G401.6 (cell line): ENCODE data around the gene PHLDA2.
"Not testable (repeated sequence)": the region's sequence is repeated elsewhere in the genome, so short reads cannot be mapped to it uniquely, and the experiment has no call there.

Source experiments
- FAIRE-seq: peaks from 2 replicates; lab custom pipeline; 2012; peaks lifted over from hg19 to GRCh38; lab: Jason Lieb, UNC

The PHLDA2 gene

DNA sequence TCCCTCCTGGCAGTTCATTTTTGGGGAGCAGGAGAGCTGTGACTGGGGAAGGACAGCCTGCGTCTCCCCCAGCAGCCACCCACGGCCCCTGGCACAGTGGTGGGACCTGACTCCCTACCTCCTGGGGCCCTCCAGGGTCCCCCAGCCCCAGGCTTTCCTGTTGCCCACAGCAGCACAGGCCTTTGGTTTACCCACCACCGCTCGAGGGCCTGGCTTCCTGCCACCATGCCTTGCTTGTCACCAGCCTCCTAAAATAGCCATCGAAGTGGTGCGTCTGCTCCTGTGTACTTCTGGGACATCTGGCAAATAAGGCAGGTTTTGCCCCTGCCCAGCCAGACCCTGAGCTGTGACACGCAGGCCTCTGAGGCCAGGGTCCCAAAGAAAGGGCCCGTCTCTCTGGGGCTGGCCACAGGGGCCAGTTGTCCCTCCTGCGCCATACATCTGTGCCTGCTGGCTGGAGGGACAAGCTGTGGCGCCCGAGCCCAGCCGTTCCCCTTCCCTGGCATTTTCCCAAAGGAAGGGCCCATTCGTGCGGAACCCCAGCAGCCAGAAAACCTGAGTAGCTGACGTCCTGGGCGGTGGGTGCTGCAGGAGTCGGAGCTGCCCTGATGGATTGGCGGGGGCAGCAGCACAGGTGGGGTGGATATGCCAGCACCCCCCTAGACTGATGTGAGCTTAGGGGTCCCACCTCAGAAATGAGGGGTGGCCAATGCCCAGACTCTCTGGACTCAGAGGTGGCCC lies 14.6 kb downstream of the PHLDA2 start:
- no peak for FAIRE-seq

DNA sequence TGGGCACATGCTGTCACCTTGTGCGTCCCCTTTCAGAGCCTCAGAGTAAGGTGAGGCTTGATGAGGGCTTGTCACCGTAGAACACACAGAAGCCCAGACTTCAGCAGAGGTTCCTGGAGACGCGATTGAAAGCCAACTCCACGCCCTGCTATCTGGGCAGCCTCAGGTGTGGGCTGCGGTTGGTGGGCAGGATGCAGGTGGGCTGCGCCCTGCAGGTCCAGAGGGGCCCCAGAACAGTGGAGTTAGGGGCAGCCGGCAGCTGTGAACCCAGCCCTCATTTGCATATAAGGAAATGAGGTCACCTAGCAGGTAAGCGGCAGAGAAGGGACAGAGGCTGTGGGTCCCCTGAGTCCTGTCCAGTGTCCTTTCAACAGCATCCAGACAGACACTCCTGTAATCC lies 15.4 kb downstream of the PHLDA2 start:
- FAIRE-seq = no peak

GRCh38 chr11:2913019-2913431 lies 16.2 kb downstream of the PHLDA2 start:
- no peak for FAIRE-seq

GRCh38 chr11:2912498-2912897 lies 16.7 kb downstream of the PHLDA2 start:
- FAIRE-seq = no peak

DNA sequence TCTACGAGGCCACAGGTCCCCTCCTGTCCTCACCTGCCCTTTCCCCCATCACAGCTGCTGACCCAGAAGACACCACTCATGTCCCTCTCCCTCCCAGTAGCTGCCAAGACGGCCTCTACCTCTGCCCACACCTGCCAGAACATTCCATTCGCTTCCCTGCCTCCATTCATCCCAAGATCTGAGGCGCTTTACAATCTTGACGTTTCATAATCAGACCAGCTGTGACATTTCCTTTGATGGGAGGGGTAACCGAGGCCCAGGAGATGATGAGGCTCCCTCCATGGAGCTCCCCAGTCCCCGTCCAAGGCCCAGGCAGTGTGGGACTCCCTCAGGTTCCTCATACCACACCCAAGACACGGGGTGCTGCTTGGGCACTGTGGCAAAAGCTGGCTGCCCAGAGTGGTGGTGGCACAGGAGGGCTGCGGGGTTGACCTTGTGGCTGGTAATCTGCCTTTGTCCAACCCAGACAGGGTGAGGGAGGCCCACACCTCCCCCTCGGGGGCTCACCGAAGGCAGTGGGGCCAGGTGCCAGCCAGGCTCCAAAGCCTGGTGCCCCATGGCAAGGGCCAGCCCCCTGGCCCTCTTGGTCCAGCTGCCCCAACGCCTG lies 17.3 kb downstream of the PHLDA2 start:
- no peak for FAIRE-seq

- FAIRE-seq = no peak
Observed at GRCh38 chr11:2911088-2911784, 18.0 kb downstream of the PHLDA2 start.

GRCh38 chr11:2910401-2910955 lies 18.7 kb downstream of the PHLDA2 start:
- FAIRE-seq = no peak

DNA sequence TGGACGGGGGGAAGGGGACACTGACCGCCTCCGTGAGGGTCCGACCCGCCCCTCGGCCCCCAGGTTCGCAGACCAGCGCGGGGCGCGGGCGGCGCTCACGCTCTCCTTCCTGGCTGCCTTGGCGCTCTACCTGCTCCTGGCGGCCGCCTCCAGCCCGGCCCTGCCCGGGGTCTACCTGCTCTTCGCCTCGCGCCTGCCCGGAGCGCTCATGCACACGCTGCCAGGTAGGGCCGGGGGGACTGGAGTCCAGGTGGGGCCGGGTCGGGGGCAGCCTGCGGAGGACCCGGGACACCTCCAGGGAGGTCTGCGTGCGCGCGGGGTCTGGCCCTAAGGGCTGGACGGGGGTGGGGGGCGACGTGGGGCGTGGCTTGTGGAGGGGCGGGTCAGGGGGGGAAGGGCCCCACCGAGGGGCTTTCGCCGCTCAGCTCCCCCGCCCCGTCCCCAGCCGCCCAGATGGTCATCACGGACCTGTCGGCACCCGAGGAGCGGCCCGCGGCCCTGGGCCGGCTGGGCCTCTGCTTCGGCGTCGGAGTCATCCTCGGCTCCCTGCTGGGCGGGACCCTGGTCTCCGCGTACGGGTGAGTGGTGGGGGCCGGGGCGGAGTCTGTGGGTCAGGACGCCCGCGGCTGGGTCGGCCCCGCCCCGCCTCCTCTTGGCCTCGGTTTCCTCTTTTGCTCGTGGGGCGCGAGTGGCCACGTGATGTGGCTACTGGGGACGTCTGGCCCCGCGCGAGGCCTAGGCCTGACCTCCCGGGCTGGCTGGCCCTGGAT lies 19.9 kb downstream of the PHLDA2 start:
- no peak for FAIRE-seq

DNA sequence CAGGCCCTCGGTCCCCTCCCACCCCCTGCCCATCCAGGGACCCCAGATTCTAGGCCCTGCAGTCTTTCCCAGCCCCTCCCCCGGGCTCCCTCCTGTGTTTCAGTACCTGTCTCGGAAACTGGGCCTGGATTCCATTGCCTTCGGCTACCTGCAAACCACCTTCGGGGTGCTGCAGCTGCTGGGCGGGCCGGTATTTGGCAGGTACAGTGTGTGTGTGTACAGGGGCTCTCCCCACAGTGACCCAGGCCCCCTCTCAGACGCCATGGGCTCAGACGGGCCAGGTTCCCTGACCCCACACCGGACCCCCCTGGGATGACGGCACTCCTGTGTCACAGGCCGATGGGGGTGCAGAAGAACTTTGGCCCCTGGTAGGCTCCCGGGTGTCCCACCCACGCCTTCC lies 21.1 kb downstream of the PHLDA2 start:
- FAIRE-seq = no peak

DNA sequence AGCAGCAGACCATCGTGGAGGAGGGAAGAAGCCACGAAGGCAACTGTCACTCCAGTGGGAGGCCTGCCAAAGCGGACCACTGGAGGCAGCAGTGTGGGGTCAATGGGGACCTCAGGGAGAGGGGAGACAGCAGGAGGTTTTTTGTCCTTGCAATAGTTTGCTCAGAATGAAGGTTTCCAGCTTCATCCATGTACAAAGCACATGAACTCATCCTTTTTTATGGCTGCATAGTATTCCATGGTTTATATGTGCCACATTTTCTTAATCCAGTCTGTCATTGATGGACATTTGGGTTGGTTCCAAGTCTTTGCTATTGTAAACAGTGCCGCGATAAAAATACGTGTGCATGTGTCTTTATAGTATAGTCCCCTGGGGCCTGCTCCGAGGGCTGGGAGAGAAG lies 23.9 kb downstream of the PHLDA2 start:
- FAIRE-seq = not testable (repeated sequence)

GRCh38 chr11:2904153-2905052 lies 24.8 kb downstream of the PHLDA2 start:
- no peak for FAIRE-seq

DNA sequence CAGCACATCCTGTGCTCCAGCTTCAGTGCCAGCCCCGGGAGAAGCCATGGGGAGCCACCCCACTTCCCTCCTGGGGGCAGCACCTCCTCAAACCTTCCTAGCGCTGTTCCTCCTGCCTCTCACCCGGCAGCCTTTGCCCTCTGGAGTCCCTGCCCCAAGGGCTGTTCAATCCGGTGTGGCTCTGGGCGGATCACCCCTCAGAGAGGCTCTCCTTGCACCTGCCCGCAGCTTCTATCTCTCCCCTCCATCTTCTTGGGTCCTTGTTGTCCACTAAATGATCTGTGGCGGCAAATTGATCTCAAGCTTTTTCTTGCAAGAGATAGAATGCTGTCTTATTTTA lies 25.6 kb downstream of the PHLDA2 start:
- no peak for FAIRE-seq

- FAIRE-seq = no peak
Observed at GRCh38 chr11:2902784-2903671, 26.2 kb downstream of the PHLDA2 start.

DNA sequence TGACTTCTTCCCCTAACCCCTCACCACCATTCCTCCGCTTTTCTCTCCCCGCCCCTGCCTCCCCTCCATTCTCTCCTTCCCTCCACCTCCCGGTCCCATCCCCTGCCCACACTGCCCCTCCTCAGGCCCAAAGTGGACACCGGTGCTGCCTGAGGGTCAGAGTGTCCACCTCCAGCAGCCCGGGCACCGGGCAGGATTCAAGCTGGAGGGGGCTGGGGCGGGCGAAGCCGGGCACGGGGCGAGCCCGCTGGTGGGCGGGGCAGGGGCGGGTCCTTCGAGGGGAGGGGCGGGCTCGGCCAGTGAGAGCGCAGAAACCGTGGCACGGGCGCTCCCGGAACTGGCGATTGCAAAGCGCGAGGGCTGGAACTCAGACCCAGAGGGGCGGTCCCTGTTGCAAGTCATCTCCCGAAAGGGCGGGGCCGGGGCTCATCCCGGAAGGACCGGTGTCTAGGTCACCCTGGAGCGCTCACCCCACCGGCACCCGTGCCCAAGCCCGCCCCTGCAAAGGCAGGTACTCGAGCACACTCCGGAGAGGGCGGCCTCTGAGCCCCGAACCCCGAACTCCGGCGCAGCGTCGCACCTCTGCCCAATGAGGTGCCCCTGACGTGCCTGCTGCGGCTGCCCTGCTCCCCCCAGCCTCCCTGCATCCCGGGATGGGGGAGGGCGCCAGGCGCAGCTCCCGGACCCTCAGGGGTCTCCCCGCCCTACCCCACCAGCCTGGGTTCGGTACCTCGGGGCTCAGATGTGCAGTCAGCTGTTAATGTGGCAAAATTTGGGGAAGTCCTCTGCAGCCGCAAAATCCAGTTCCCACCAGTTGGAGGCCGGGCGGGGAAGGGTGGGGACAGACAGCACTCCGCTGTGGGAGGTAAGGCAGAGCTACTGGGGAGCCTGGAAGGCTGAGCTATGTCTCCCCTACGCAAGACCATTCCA lies 27.1 kb downstream of the PHLDA2 start:
- FAIRE-seq = no peak

GRCh38 chr11:2901196-2901796 lies 27.9 kb downstream of the PHLDA2 start:
- FAIRE-seq = no peak

GRCh38 chr11:2899080-2899783 lies 30.0 kb downstream of the PHLDA2 start:
- FAIRE-seq = no peak

DNA sequence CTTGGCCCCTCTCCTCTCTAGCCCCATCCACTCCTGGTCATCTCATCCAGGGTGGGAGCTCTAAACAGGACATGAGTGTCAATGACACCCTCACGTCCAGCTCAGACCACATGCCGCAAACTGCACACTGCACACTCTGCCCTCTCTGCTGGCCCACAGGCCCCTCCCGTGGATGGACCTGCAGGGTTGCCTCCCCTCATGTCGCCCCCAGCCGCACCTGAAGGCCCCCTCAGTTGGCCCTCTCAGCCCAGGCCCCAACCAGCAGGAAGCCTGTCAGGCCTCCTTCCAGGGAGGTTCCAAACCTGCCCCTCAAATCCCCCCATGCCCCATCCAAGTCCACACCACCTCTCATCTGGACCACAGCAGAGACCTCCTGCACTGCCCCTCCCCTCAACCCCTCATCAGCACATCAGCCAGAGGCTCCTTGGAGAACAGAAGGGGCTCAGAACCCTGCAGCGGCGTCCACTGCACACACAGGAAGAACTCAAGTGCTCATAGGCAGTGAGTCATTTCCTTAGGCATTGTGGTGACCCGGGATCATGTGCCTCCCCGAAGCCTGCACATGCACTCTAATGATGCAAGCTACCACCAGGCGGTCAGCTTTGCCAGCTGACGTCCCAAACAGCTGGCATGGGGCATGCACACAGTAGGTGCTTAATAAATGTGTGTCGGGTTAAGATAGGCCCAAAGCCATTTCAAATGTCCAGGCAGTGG lies 30.7 kb downstream of the PHLDA2 start:
- no peak for FAIRE-seq

DNA sequence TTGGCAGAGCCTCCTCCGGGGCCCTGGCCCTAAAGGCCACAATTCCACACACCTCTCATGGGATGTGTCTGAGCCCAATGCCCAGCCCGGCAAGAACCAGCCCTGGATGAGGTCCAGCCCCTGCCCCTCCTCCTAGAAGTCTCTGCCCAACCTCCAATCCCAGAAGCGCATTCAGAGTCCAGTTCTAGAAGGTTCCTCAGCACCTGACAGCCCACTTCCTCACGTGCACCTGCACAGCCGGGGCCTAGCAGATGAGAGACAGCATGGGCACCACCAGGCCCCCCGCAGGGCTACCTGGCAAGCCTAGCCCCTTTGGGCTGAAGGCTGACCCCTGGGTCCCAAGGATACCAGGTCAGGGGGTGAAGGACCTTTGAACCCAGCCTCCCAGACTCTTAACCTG lies 32.2 kb downstream of the PHLDA2 start:
- FAIRE-seq = no peak
